ENCODE measurements around the gene SPAG17. TPM values are rescaled to one million over a fixed set of nuclear protein-coding genes. Genes with fewer than 3 reads are reported as not detected.

The SPAG17 gene
- total and polyA plus RNA-seq, 2 of the 13 experiments (the other 11 are each of a cell fraction or from before 2014, with no cell fraction given): not detected

- Histone ChIP-seq H2AFZ (ENCODE audit: low read length) (no peak overlapping the region), H3K27me3 (ENCODE audit: control insufficient read depth in 1 of 2, insufficient read depth in 2 of 2, low read length in 2 of 2) (no peaks in the 10 kb centered on the region), H3K4me2 (ENCODE audit: low read depth, low read length) (no peak overlapping the region), H3K79me2 (ENCODE audit: insufficient read depth, low read length) (no peaks in the 10 kb centered on the region), H3K27ac (ENCODE audit: extremely low read length, insufficient read depth, low read length) (no peak overlapping the region), H3K9ac (ENCODE audit: insufficient read depth, low read depth, low read length) (no peak overlapping the region), H3K36me3 (replicated peaks in 1 of 2; ENCODE audit: control insufficient read depth in 1 of 2, insufficient read depth in 2 of 2, low read length in 2 of 2) (no peaks in the 10 kb centered on the region), H4K20me1 (ENCODE audit: insufficient read depth, low read length) (no peaks in the 10 kb centered on the region), H3K4me1 (ENCODE audit: insufficient read depth, low read length) (no peaks in the 10 kb centered on the region), H3K4me3 (replicated peaks in 1 of 3; ENCODE audit: insufficient read depth in 1 of 3, low read depth in 2 of 3, low read length in 3 of 3) (no peak overlapping the region), H3K9me3 (ENCODE audit: low read length) (no peaks in the 10 kb centered on the region)
- POLR2A ChIA-PET: no interaction called here
- BruUV-seq (replicated peaks): no TSS peak
- DNase-seq (ENCODE audit: low spot score): peak; percentile 12
- intact Hi-C loops (cut with micrococcal nuclease; ENCODE audit: unreplicated experiment) (no loop called here), in situ Hi-C loops (cut with HindIII; ENCODE audit: extremely low pct_ligation_motif_present, low pct_unique_long_range_greater_than_20kb) (no loop called here)
- CTCF ChIA-PET (ENCODE audit: low intra/inter-chr PET ratio, low total read pairs): no interaction called here
- 33% methylated on average over 5 of the region's 5 CpGs for WGBS (ENCODE audit: low lambda C conversion rate)
- peak; percentile 88 for ATAC-seq
- TF ChIP-seq CTCF (CRISPR knock-in tag; IDR thresholded peaks at IDR 0.05) (peak; percentile 19; the same call in 1 of the 2 replicates), ZNF687 (CRISPR knock-in tag; IDR thresholded peaks at IDR 0.05) (no peak), ZNF773 (CRISPR knock-in tag; IDR thresholded peaks at IDR 0.05; ENCODE audit: borderline replicate concordance) (no peak)
- FAIRE-seq: no peak
Measured at GRCh38 chr1:118132000-118132399, 53.0 kb downstream of the SPAG17 start.
